ENCODE measurements around the gene PCSK5. TPM values are rescaled to one million over a fixed set of nuclear protein-coding genes. Genes with fewer than 3 reads are reported as not detected.

The PCSK5 gene
- total and polyA plus RNA-seq, 7 experiments from 2014 or later, result 5.2 to 35.0 (median 19.1) TPM

DNA sequence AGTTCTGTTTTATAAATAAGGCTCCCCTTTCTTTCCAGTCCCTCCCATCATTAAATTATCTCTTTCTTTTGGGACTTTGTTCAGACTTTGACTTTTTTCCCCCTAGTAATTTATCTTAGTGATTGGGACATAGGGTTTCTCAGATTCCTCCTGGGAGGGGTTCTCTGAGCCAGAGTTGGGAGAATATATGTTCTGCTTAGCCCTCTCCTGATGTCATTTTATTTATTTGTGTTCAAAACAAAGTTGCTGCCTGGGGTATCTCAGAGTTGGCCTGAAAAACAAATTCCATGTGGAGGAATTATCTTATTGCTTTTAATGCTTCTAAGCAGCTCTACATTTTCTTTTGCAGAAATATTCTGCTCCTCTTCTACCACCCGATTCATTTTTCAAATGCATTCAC is 211.0 kb downstream of the PCSK5 start:
- peaks cover 15 to 83% (median 61%) of the 10 kb centered on the region in 5 donors for H3K36me3 Mint-ChIP-seq
- Histone ChIP-seq H3K27ac (ENCODE audit: low read depth, low read length) (no peak overlapping the region), H3K36me3 (ENCODE audit: control insufficient read depth in 2 of 3, insufficient read depth in 3 of 3, low read length in 3 of 3) (peaks cover 0 to 29% (median 3%) of the 10 kb centered on the region in 3 experiments), H3K9me3 (ENCODE audit: control insufficient read depth in 2 of 3, low read length in 3 of 3) (no peaks in the 10 kb centered on the region), H3K27me3 (ENCODE audit: control insufficient read depth in 2 of 2, insufficient read depth in 2 of 2, low read length in 2 of 2) (no peaks in the 10 kb centered on the region), H3K4me1 (ENCODE audit: control insufficient read depth in 2 of 2, insufficient read depth in 2 of 2, low read length in 2 of 2) (peaks cover 0 to 14% of the 10 kb centered on the region in 2 donors), H3K4me3 (ENCODE audit: low read length) (no peak overlapping the region)
- intact Hi-C loops (cut with micrococcal nuclease), result no loop called here
- H3K4me1 Mint-ChIP-seq, result peaks cover 7 to 49% (median 38%) of the 10 kb centered on the region in 7 donors
- no peaks in the 10 kb centered on the region for H3K9me3 Mint-ChIP-seq
- DNase-seq (no peak), ATAC-seq (no peak)
- CTCF ChIA-PET, result interaction anchor here (0.8 to 1.2 kb wide), 2 partner anchors 11 kb away, joined by 3 read pairs; no protein-coding TSS in a partner anchor
- POLR2A ChIA-PET, result no interaction called here
- H3K4me3 Mint-ChIP-seq, result peak overlapping the region in 1 of 10 donors; percentile 56
- H3K27me3 Mint-ChIP-seq, result no peaks in the 10 kb centered on the region
- H3K27ac Mint-ChIP-seq, result peak overlapping the region in 3 of 9 donors; percentile 19 to 65 (median 51)

DNA sequence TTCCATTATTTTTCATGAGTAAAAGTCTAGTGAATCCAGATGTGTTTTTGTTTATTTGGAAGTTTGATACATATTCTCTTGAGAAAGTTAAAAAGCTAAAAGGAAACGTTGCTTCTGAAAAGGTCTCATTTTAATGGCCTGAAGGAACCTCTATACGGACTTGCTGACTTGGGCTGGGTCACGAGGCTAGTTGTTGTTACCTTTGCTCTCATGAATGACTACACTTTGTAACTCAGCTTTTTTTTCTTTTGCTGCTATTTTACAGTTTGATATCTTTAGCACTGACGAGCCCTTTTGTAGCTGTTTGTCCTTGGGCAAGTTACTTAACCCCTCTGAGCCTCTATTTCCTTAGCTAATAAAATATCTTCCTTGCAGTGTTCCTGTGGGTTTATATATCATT is 211.5 kb downstream of the PCSK5 start:
- intact Hi-C loops (cut with micrococcal nuclease), result no loop called here
- no peaks in the 10 kb centered on the region for H3K9me3 ChIP-seq (ENCODE audit: control insufficient read depth in 2 of 3, low read length in 3 of 3)
- no peak overlapping the region for H3K27ac ChIP-seq (ENCODE audit: low read depth, low read length)
- no peaks in the 10 kb centered on the region for H3K9me3 Mint-ChIP-seq
- H3K27ac Mint-ChIP-seq, result peak overlapping the region in 3 of 9 donors; percentile 19 to 65 (median 51)
- no peak overlapping the region for H3K4me3 Mint-ChIP-seq
- peaks cover 15 to 87% (median 61%) of the 10 kb centered on the region in 5 donors for H3K36me3 Mint-ChIP-seq
- H3K27me3 ChIP-seq (ENCODE audit: control insufficient read depth in 2 of 2, insufficient read depth in 2 of 2, low read length in 2 of 2), result no peaks in the 10 kb centered on the region
- ChIA-PET POLR2A (interaction anchor here (1.0 kb wide), 1 partner anchor 63 kb away, joined by 3 read pairs; no protein-coding TSS in a partner anchor), CTCF (interaction anchor here (0.8 kb wide), 1 partner anchor 11 kb away, joined by 3 read pairs; no protein-coding TSS in a partner anchor)
- no peak overlapping the region for H3K4me3 ChIP-seq (ENCODE audit: low read length)
- no peaks in the 10 kb centered on the region for H3K27me3 Mint-ChIP-seq
- DNase-seq, result no peak
- H3K4me1 ChIP-seq (ENCODE audit: control insufficient read depth in 2 of 2, insufficient read depth in 2 of 2, low read length in 2 of 2), result peaks cover 0 to 14% of the 10 kb centered on the region in 2 donors
- no peak for ATAC-seq
- peaks cover 0 to 32% (median 3%) of the 10 kb centered on the region in 3 experiments for H3K36me3 ChIP-seq (ENCODE audit: control insufficient read depth in 2 of 3, insufficient read depth in 3 of 3, low read length in 3 of 3)
- peaks cover 7 to 49% (median 38%) of the 10 kb centered on the region in 7 donors for H3K4me1 Mint-ChIP-seq

DNA sequence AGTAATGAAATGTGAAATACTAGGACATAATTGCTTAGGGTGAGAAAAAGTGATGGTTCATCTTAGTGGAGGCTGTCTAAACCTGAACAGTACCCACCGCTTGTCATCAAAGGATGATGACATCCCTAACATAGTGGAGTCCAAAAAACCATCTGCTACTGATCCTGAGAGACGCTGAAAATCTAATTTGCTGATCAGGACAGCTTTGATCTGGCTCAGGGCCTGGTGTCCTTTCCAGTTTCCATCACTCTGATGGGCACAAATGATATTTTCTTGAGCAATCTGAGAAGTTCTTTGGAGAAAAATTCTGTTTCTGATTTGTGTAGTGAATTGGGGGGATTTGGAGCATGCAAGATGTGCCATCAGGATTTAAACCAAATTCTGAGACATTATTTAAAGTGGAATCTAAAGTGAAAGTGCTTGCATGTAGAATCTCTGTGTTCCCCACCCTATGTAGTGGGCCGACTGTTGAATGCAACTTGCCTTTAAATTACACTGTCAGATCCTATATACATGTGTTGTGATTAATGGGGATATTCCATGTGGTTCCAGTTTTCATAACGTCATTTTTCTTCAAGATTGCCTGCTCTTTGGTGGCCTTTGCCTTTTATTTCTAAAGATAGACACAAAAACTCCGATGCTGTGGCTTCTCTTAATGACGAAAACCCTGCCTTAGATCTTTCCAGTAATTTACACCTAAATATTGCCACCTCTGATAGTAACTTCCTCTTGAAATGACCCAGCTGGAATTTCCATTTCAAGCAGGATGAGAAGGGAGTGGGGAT is 213.2 kb downstream of the PCSK5 start:
- Histone ChIP-seq H3K4me3 (ENCODE audit: low read length) (no peak overlapping the region), H3K27ac (ENCODE audit: low read depth, low read length) (no peak overlapping the region), H3K4me1 (ENCODE audit: control insufficient read depth in 2 of 2, insufficient read depth in 2 of 2, low read length in 2 of 2) (peaks cover 0 to 14% of the 10 kb centered on the region in 2 donors), H3K36me3 (ENCODE audit: control insufficient read depth in 2 of 3, insufficient read depth in 3 of 3, low read length in 3 of 3) (peaks cover 0 to 23% (median 0%) of the 10 kb centered on the region in 3 experiments), H3K27me3 (ENCODE audit: control insufficient read depth in 2 of 2, insufficient read depth in 2 of 2, low read length in 2 of 2) (no peaks in the 10 kb centered on the region), H3K9me3 (ENCODE audit: control insufficient read depth in 2 of 3, low read length in 3 of 3) (no peaks in the 10 kb centered on the region)
- POLR2A ChIA-PET, result no interaction called here
- H3K36me3 Mint-ChIP-seq, result peaks cover 15 to 89% (median 53%) of the 10 kb centered on the region in 5 donors
- no peak for ATAC-seq
- no peaks in the 10 kb centered on the region for H3K27me3 Mint-ChIP-seq
- peaks cover 7 to 41% (median 30%) of the 10 kb centered on the region in 7 donors for H3K4me1 Mint-ChIP-seq
- no peak overlapping the region for H3K4me3 Mint-ChIP-seq
- H3K9me3 Mint-ChIP-seq, result no peaks in the 10 kb centered on the region
- intact Hi-C loops (cut with micrococcal nuclease), result no loop called here
- peak overlapping the region in 1 of 9 donors; percentile 33 for H3K27ac Mint-ChIP-seq
- no peak for DNase-seq
- CTCF ChIA-PET, result interaction anchor here (1.3 kb wide), 1 partner anchor 240 kb away, joined by 3 read pairs; no protein-coding TSS in a partner anchor

DNA sequence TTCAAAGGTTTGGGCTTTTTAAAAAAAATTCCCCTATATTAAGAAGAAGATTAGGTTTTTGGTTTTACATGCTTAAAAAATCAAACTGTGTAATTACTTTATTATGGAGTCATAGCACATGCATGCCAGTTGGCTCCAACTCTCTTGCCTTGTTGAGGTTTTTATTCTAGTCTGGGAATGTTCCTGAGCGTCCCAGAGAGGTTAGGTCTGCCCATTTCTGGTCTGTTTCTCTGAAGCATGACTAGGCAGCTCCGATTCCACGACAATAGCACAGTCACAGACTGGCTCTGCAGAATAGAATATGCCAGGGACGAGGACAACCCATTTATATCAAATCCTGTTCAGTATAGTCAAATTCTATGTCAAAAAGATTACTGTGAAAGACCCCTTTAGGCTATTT is 217.0 kb downstream of the PCSK5 start:
- Histone ChIP-seq H3K27ac (ENCODE audit: low read depth, low read length) (no peak overlapping the region), H3K27me3 (ENCODE audit: control insufficient read depth in 2 of 2, insufficient read depth in 2 of 2, low read length in 2 of 2) (no peaks in the 10 kb centered on the region), H3K4me3 (ENCODE audit: low read length) (no peak overlapping the region), H3K36me3 (ENCODE audit: control insufficient read depth in 2 of 3, insufficient read depth in 3 of 3, low read length in 3 of 3) (peaks cover 0 to 17% (median 0%) of the 10 kb centered on the region in 3 experiments), H3K9me3 (ENCODE audit: control insufficient read depth in 2 of 3, low read length in 3 of 3) (no peaks in the 10 kb centered on the region), H3K4me1 (ENCODE audit: control insufficient read depth in 2 of 2, insufficient read depth in 2 of 2, low read length in 2 of 2) (no peaks in the 10 kb centered on the region)
- intact Hi-C loops (cut with micrococcal nuclease), result no loop called here
- POLR2A ChIA-PET, result no interaction called here
- H3K9me3 Mint-ChIP-seq, result no peaks in the 10 kb centered on the region
- CTCF ChIA-PET, result no interaction called here
- peaks cover 14 to 78% (median 46%) of the 10 kb centered on the region in 5 donors for H3K36me3 Mint-ChIP-seq
- H3K4me3 Mint-ChIP-seq, result no peak overlapping the region
- no peak for ATAC-seq
- peaks cover 2 to 11% (median 7%) of the 10 kb centered on the region in 7 donors for H3K4me1 Mint-ChIP-seq
- no peaks in the 10 kb centered on the region for H3K27me3 Mint-ChIP-seq
- no peak for DNase-seq
- no peak overlapping the region for H3K27ac Mint-ChIP-seq

DNA sequence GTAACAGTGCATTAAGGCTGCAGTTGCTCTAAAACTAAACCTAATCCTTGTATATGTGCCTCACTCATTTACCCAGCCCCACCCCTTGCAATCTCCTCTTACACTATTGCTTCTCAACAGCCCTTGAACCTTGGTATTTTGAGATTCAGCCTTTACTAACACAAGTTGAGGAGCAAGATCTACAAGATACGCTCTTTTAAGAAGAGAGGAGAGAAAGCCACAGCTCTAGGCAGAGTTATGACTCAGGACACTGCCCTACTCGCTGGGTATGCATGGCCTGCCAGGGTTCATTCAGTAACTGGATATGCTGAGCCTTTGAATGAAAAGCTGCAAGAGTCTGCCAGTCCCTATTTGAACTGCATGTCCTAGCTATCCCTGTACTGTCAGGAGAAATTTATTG is 219.5 kb downstream of the PCSK5 start:
- Mint-ChIP-seq H3K9me3 (no peaks in the 10 kb centered on the region), H3K36me3 (peaks cover 3 to 66% (median 37%) of the 10 kb centered on the region in 5 donors), H3K4me1 (peaks cover 0 to 9% (median 0%) of the 10 kb centered on the region in 7 donors), H3K27me3 (no peaks in the 10 kb centered on the region), H3K4me3 (no peak overlapping the region), H3K27ac (no peak overlapping the region)
- no peak for ATAC-seq
- peaks cover 0 to 15% (median 0%) of the 10 kb centered on the region in 3 experiments for H3K36me3 ChIP-seq (ENCODE audit: control insufficient read depth in 2 of 3, insufficient read depth in 3 of 3, low read length in 3 of 3)
- no peak overlapping the region for H3K4me3 ChIP-seq (ENCODE audit: low read length)
- no peaks in the 10 kb centered on the region for H3K27me3 ChIP-seq (ENCODE audit: control insufficient read depth in 2 of 2, insufficient read depth in 2 of 2, low read length in 2 of 2)
- intact Hi-C loops (cut with micrococcal nuclease), result no loop called here
- DNase-seq, result no peak
- CTCF ChIA-PET, result interaction anchor here (0.6 kb wide), 1 partner anchor 97 kb away, joined by 3 read pairs; no protein-coding TSS in a partner anchor
- H3K27ac ChIP-seq (ENCODE audit: low read depth, low read length), result no peak overlapping the region
- POLR2A ChIA-PET, result no interaction called here
- no peaks in the 10 kb centered on the region for H3K4me1 ChIP-seq (ENCODE audit: control insufficient read depth in 2 of 2, insufficient read depth in 2 of 2, low read length in 2 of 2)
- H3K9me3 ChIP-seq (ENCODE audit: control insufficient read depth in 2 of 3, low read length in 3 of 3), result no peaks in the 10 kb centered on the region

DNA sequence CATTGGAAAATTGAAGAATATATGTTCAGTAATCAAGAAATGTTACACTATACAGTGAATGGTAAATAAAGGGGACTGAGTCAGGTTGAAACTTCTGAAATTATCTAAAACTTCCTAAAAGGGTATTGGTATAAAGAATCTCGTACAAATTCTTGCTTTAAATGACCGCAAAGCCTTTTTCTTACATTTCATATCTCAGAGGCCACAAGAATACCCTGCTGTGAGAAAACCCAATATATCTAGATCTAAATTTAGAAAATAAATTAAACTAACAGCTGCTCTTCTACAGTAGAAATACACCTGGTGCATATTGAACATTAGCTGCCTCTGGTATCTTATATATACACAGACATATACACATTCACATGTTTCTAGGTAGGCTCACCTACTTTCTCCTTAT is 221.7 kb downstream of the PCSK5 start:
- H3K27ac ChIP-seq (ENCODE audit: low read depth, low read length), result no peak overlapping the region
- no peaks in the 10 kb centered on the region for H3K27me3 ChIP-seq (ENCODE audit: control insufficient read depth in 2 of 2, insufficient read depth in 2 of 2, low read length in 2 of 2)
- ChIA-PET POLR2A (no interaction called here), CTCF (no interaction called here)
- DNase-seq (no peak), ATAC-seq (no peak)
- peaks cover 0 to 5% (median 0%) of the 10 kb centered on the region in 3 experiments for H3K36me3 ChIP-seq (ENCODE audit: control insufficient read depth in 2 of 3, insufficient read depth in 3 of 3, low read length in 3 of 3)
- intact Hi-C loops (cut with micrococcal nuclease), result no loop called here
- peaks cover 0 to 15% (median 4%) of the 10 kb centered on the region in 7 donors for H3K4me1 Mint-ChIP-seq
- peaks cover 0 to 46% (median 33%) of the 10 kb centered on the region in 5 donors for H3K36me3 Mint-ChIP-seq
- peak overlapping the region in 2 of 9 donors; percentile 35 to 45 for H3K27ac Mint-ChIP-seq
- H3K9me3 ChIP-seq (ENCODE audit: control insufficient read depth in 2 of 3, low read length in 3 of 3), result no peaks in the 10 kb centered on the region
- H3K27me3 Mint-ChIP-seq, result no peaks in the 10 kb centered on the region
- no peak overlapping the region for H3K4me3 ChIP-seq (ENCODE audit: low read length)
- H3K9me3 Mint-ChIP-seq, result no peaks in the 10 kb centered on the region
- no peaks in the 10 kb centered on the region for H3K4me1 ChIP-seq (ENCODE audit: control insufficient read depth in 2 of 2, insufficient read depth in 2 of 2, low read length in 2 of 2)
- H3K4me3 Mint-ChIP-seq, result no peak overlapping the region

Data from naive thymus-derived CD4-positive, alpha-beta T cell (primary cell).